HG03280 (cell line): ENCODE results near the gene RUFY2.
A peak's percentile ranks its signal among the peaks of the same experiment; 100 is the strongest.
"Not testable (repeated sequence)": the region's sequence is repeated elsewhere in the genome, so short reads cannot be mapped to it uniquely, and the experiment has no call there.

Experiments
- ATAC-seq: cut with Tn5 transposase; IDR thresholded peaks from one replicate; pipeline ENCODE4 v1.9.1; 2021; ENCODE audit warnings: mild to moderate bottlenecking, moderate library complexity; ENCODE audit not compliant: unreplicated experiment

Gene RUFY2

GRCh38 chr10:68406815-68407548 is at the start of gene RUFY2:
RUFY2 (minus strand) TSS chr10:68407277; CDS start chr10:68407189, 88 bp downstream.
- peak; percentile 97 for ATAC-seq

GRCh38 chr10:68449698-68450097 is 42.6 kb upstream of the RUFY2 start:
- not testable (repeated sequence) for ATAC-seq

GRCh38 chr10:68446179-68446578 is 39.1 kb upstream of the RUFY2 start:
- ATAC-seq: no peak

GRCh38 chr10:68442971-68443370 is 35.9 kb upstream of the RUFY2 start:
- no peak for ATAC-seq

GRCh38 chr10:68440898-68441297 is 33.8 kb upstream of the RUFY2 start:
- no peak for ATAC-seq

GRCh38 chr10:68435803-68436202 is 28.7 kb upstream of the RUFY2 start:
- ATAC-seq: no peak

GRCh38 chr10:68434657-68435056 is 27.6 kb upstream of the RUFY2 start:
- no peak for ATAC-seq

- no peak for ATAC-seq
Observed at GRCh38 chr10:68428396-68429104, 21.5 kb upstream of the RUFY2 start.

- no peak for ATAC-seq
Observed at GRCh38 chr10:68424454-68425014, 17.5 kb upstream of the RUFY2 start.

GRCh38 chr10:68423522-68423921 is 16.4 kb upstream of the RUFY2 start:
- ATAC-seq: no peak

- ATAC-seq: no peak
Observed at GRCh38 chr10:68419376-68419775, 12.3 kb upstream of the RUFY2 start.

GRCh38 chr10:68408898-68409518 is 1.9 kb upstream of the RUFY2 start:
- no peak for ATAC-seq

- ATAC-seq: peak; percentile 23
Observed at GRCh38 chr10:68406111-68406814, 814 bp downstream of the RUFY2 start.

GRCh38 chr10:68403701-68404100 is 3.4 kb downstream of the RUFY2 start:
- no peak for ATAC-seq

GRCh38 chr10:68402276-68402675 is 4.8 kb downstream of the RUFY2 start:
- ATAC-seq: no peak

GRCh38 chr10:68397005-68397404 is 10.1 kb downstream of the RUFY2 start:
- no peak for ATAC-seq

GRCh38 chr10:68385740-68386139 is 21.3 kb downstream of the RUFY2 start:
- ATAC-seq: no peak

GRCh38 chr10:68371604-68372003 is 35.5 kb downstream of the RUFY2 start:
- no peak for ATAC-seq

GRCh38 chr10:68367121-68367520 is 40.0 kb downstream of the RUFY2 start:
- ATAC-seq: no peak

- ATAC-seq: no peak
Observed at GRCh38 chr10:68366600-68366999, 40.5 kb downstream of the RUFY2 start.

GRCh38 chr10:68365611-68366010 is 41.5 kb downstream of the RUFY2 start:
- no peak for ATAC-seq
